Breast epithelium (tissue), 4 donors: ENCODE results near the gene CD200. TPM values are rescaled to one million over a fixed set of nuclear protein-coding genes. Genes with fewer than 3 reads are reported as not detected.

Source experiments
- DNase-seq, 2 donors: peaks; one replicate each; pipeline ENCODE4 v3.0.0-alpha.2; 2019; ENCODE audit warnings: low spot score in 2 of 2
- H3K27ac ChIP-seq, 2 donors: fragments of 200-600 bp; sonication (generic) in 1 of 2; one replicate each; pipeline ENCODE4 v1.5.1; 2016 to 2019; ENCODE audit warnings: mild to moderate bottlenecking in 1 of 2
- H3K27me3 ChIP-seq, 2 donors: fragments of 200-600 bp; sonication (generic) in 1 of 2; one replicate each; pipeline versions ENCODE4 v1.5.1 to v1.6.0; 2017 to 2019; ENCODE audit warnings: control low read depth in 1 of 2, mild to moderate bottlenecking in 1 of 2
- H3K36me3 ChIP-seq: fragments of 200-600 bp; one replicate; pipeline ENCODE4 v1.5.1; 2019
- H3K4me1 ChIP-seq, 2 donors: fragments of 200-600 bp; sonication (generic); one replicate each; pipeline ENCODE4 v1.5.1; 2016 to 2019; ENCODE audit warnings: control low read depth in 1 of 2
- H3K4me3 ChIP-seq, 3 donors: fragments of 200-600 bp; sonication (generic); 1 replicate in 2 of 3; 2 replicates in 1 of 3; pipeline ENCODE4 v1.5.1; 2016 to 2019; ENCODE audit warnings: mild to moderate bottlenecking in 3 of 3, moderate library complexity in 2 of 3
- H3K9me3 ChIP-seq, 2 donors: fragments of 200-600 bp; sonication (generic) in 1 of 2; one replicate each; pipeline ENCODE4 v1.5.1; 2016 to 2019; ENCODE audit warnings: control low read depth in 1 of 2
- POLR2A ChIP-seq: fragments of 450-650 bp; IDR thresholded peaks from one replicate; pipeline ENCODE4 v1.6.1; 2016; ENCODE audit warnings: antibody characterized with exemption, mild to moderate bottlenecking, moderate library complexity
- POLR2AphosphoS5 ChIP-seq, 3 donors: sonication (generic); formaldehyde crosslinking; IDR thresholded peaks; one replicate each; pipeline ENCODE4 v1.6.1; 2017; ENCODE audit warnings: antibody characterized with exemption in 3 of 3
- intact Hi-C: fragments of 100-400 bp; cut with DNase I; formaldehyde crosslinking; loops from one replicate; pipeline ENCODE4 v1.15.1; 2023; ENCODE audit warnings: low total_unique reads
- total RNA-seq, 3 donors: library from RNA; depleted of rRNA; stranded (reverse); fragments of >200 nt; gene quantifications; one replicate each; pipeline ENCODE4 v1.1.0, GENCODE V29; 2016
- TF ChIP-seq, protein P1 (sequence below), 3 donors: fragments of 450-650 bp; IDR thresholded peaks; one replicate each; pipeline ENCODE4 v1.5.1; 2016 to 2017; ENCODE audit warnings: antibody characterized with exemption in 3 of 3, mild to moderate bottlenecking in 3 of 3, moderate library complexity in 3 of 3

Gene CD200
- total RNA-seq, 3 donors from 2014 or later: 4.8 to 20.8 (median 17.0) TPM

- Histone ChIP-seq H3K36me3 (no peaks in the 10 kb centered on the region), H3K9me3 (no peaks in the 10 kb centered on the region), H3K27ac (no peak overlapping the region), H3K27me3 (peaks cover 0 to 2% of the 10 kb centered on the region in 2 donors), H3K4me1 (no peaks in the 10 kb centered on the region), H3K4me3 (no peak overlapping the region)
- TF ChIP-seq, protein P1, sequence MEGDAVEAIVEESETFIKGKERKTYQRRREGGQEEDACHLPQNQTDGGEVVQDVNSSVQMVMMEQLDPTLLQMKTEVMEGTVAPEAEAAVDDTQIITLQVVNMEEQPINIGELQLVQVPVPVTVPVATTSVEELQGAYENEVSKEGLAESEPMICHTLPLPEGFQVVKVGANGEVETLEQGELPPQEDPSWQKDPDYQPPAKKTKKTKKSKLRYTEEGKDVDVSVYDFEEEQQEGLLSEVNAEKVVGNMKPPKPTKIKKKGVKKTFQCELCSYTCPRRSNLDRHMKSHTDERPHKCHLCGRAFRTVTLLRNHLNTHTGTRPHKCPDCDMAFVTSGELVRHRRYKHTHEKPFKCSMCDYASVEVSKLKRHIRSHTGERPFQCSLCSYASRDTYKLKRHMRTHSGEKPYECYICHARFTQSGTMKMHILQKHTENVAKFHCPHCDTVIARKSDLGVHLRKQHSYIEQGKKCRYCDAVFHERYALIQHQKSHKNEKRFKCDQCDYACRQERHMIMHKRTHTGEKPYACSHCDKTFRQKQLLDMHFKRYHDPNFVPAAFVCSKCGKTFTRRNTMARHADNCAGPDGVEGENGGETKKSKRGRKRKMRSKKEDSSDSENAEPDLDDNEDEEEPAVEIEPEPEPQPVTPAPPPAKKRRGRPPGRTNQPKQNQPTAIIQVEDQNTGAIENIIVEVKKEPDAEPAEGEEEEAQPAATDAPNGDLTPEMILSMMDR (IDR thresholded peaks at IDR 0.05): no peak
- no peak for TF ChIP-seq POLR2A
- no peak for TF ChIP-seq POLR2AphosphoS5 (IDR thresholded peaks at IDR 0.05)
- intact Hi-C loops: no loop called here
- DNase-seq: no peak
Measured at GRCh38 chr3:112339134-112339533, 6.2 kb downstream of the CD200 start.

DNA sequence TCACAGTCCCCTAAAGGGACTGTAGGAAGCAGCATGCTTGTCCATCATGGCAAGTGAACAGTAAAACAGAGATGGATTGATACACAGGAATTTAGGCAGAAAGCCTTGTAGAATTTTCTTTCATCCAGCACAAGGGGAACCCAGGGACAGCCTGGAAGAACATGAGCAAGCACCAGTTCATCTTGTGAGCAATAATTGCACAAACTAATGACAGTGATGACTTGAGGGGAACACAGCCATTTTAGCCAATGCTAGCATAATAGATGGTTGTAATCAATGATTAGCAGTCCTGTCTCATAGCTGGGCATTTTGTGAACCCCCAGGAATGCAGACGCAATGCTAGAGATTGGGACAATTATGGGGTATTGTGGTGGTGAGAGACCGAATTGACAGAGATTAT is 6.7 kb downstream of the CD200 start:
- H3K27ac ChIP-seq: no peak overlapping the region
- DNase-seq: no peak
- H3K36me3 ChIP-seq: no peaks in the 10 kb centered on the region
- intact Hi-C loops: no loop called here
- no peaks in the 10 kb centered on the region for H3K27me3 ChIP-seq
- no peak for TF ChIP-seq POLR2A
- TF ChIP-seq, protein P1 (IDR thresholded peaks at IDR 0.05): no peak
- no peak for TF ChIP-seq POLR2AphosphoS5 (IDR thresholded peaks at IDR 0.05)
- H3K9me3 ChIP-seq: no peaks in the 10 kb centered on the region
- H3K4me1 ChIP-seq: no peaks in the 10 kb centered on the region
- H3K4me3 ChIP-seq: no peak overlapping the region

DNA sequence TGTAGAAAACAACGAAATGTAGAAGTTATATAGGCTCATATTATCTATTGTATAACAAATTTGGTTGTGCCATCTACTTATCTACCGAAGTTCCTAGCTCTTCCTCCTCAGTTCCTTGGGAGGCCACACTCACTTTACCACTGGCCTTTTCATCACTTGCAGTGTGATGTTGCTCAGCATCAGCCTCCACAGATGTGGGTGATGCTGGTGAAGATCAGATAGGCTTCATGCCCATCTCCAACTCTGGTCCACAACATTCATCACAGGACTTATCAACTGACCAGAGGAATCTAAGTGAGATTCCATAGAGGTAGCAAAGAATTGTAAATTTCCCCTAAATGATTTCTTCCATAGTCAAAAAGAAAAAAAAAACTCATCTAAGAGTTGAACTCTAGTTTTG is 8.4 kb downstream of the CD200 start:
- Histone ChIP-seq H3K4me3 (no peak overlapping the region), H3K36me3 (no peaks in the 10 kb centered on the region)

DNA sequence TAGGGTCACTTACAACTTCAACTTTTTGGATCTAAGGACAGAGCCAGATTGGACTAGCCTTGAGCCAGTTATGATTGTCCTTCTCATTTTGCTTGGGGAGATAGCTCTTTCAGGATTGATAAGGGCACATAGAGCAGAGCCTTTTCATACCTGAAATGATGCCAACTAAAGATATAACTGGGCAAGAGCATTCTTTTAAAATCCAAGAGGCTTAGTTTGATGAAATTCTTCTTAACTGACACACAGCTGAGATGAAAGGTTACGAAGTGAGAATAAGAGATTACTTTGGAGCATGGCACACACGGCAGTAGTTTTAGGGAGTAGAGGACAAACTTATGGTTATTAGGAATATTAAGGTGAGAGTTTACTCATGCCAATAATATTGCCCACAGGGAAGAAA is 12.7 kb downstream of the CD200 start:
- DNase-seq: no peak

More for the DNA sequence above, 8.4 kb downstream of the CD200 start:
- Histone ChIP-seq H3K9me3 (no peaks in the 10 kb centered on the region), H3K27me3 (no peaks in the 10 kb centered on the region), H3K4me1 (no peaks in the 10 kb centered on the region), H3K27ac (no peak overlapping the region)
- DNase-seq: no peak
- intact Hi-C loops: no loop called here
- TF ChIP-seq POLR2AphosphoS5 (IDR thresholded peaks at IDR 0.05) (no peak), POLR2A (no peak)
- TF ChIP-seq, protein P1 (IDR thresholded peaks at IDR 0.05): no peak

GRCh38 chr3:112346491-112347122 is 13.7 kb downstream of the CD200 start:
- no peak overlapping the region for H3K4me3 ChIP-seq
- H3K27ac ChIP-seq: no peak overlapping the region
- H3K27me3 ChIP-seq: no peaks in the 10 kb centered on the region
- no peaks in the 10 kb centered on the region for H3K9me3 ChIP-seq
- H3K4me1 ChIP-seq: no peaks in the 10 kb centered on the region
- H3K36me3 ChIP-seq: no peaks in the 10 kb centered on the region
- intact Hi-C loops: no loop called here
- TF ChIP-seq, protein P1 (IDR thresholded peaks at IDR 0.05): no peak
- TF ChIP-seq POLR2AphosphoS5 (IDR thresholded peaks at IDR 0.05): no peak
- no peak for TF ChIP-seq POLR2A
- no peak for DNase-seq

More for the DNA sequence above, 12.7 kb downstream of the CD200 start:
- H3K4me3 ChIP-seq: no peak overlapping the region
- no peaks in the 10 kb centered on the region for H3K36me3 ChIP-seq
- no peaks in the 10 kb centered on the region for H3K9me3 ChIP-seq
- TF ChIP-seq POLR2AphosphoS5 (IDR thresholded peaks at IDR 0.05): no peak
- TF ChIP-seq POLR2A: no peak
- TF ChIP-seq, protein P1 (IDR thresholded peaks at IDR 0.05): no peak
- no peaks in the 10 kb centered on the region for H3K4me1 ChIP-seq
- intact Hi-C loops: no loop called here
- no peaks in the 10 kb centered on the region for H3K27me3 ChIP-seq
- H3K27ac ChIP-seq: no peak overlapping the region
